Suppressor macrophage (primary cell): ENCODE data around the gene ZNF335.
"Not testable (repeated sequence)": the region's sequence is repeated elsewhere in the genome, so short reads cannot be mapped to it uniquely, and the experiment has no call there.

Experiments
- DNase-seq, 4 experiments: peaks; one replicate each; pipeline ENCODE4 v3.0.0-alpha.2; 2020 to 2022

ZNF335 gene

GRCh38 chr20:45910670-45911485, 61.1 kb downstream of the ZNF335 start:
- peak; percentile 97 to 99 (median 98) for DNase-seq

GRCh38 chr20:45909817-45910669, 62.0 kb downstream of the ZNF335 start:
- peak; percentile 49 to 74 (median 72) for DNase-seq

- no peak for DNase-seq
These were observed 62.6 kb downstream of the ZNF335 start for GRCh38 chr20:45909336-45909808.

DNA sequence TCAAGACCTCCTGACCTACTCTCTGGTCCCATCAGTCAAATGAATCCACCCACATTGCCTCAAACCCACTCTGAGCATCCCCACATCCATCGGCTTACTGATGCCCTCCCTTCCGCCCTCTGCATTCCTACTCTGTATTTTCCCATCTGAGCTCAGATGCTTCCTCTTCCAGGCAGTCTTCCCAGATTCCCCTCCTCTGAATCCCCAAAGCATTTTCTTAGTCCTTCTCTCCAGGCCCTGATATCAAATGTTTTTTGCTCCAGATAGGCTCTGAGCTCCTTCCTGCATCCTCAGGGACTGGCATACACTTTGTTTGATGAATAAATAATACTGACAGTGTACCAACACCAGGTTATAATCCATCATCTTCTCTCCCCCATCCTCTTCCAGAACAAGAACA, 63.9 kb downstream of the ZNF335 start:
- no peak for DNase-seq

GRCh38 chr20:45907219-45907948, 64.6 kb downstream of the ZNF335 start:
- no peak for DNase-seq

- no peak for DNase-seq
These were observed 66.4 kb downstream of the ZNF335 start for GRCh38 chr20:45905505-45906079.

DNA sequence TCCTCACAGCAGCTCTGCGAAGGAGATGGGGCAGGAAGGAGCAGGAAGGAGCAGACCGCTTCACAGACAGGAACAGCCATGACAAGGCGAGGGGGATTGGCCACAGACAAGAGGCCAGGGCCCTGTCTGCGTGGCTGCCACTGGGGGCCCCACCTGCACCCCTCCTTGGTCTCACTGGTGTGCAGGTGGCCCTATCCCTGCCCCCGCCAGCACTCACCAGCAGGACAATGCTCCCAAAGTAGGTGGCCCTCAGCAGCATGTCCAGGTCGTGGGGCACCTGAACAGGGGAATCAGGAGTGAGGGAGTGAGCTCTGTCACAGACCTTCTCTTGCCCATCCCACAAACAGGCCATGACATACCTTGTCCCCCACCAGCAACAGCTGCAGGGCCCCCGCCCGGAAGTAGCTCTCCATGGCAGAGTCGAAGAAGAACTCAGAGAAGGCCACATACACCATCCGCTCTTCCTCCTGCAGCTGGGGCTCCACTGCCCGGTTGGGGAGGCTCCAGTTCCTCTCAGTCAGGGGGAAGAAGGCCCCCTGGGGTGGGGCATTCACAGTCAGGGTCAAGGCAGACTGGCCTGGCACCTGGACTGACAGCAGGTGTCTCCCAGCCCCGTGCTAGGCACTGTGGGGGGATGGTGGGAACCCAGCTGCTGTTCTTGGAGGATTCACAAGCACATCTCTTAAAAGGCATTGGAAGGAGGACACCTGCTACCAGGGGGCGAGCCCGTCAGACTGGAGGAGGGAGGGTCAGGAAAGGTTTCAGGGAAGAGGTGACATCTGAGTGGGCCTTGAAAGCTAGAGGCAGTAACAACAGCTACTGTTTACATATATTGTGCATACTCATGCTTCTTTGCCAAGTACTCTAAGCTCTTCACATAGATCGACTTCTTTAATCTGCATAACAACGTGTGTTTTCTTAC, 67.2 kb downstream of the ZNF335 start:
- no peak for DNase-seq

GRCh38 chr20:45902199-45902701, 69.8 kb downstream of the ZNF335 start:
- no peak for DNase-seq

DNA sequence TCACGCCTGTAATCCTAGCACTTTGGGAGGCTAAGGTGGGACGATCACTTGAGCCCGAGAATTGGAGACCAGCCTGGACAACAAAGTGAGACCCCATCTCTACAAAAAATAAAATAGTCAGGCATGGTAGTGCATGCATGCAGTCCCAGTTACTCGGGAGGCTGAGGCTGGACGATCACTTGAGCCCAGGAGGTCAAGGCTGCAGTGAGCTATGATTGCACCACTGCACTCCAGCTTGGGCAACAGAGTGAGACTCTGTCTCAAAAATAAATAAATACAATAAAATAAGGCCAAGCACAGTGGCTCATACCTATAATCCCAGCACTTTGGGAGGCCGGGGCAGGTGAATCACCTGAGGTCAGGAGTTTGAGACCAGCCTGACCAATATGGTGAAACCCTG, 70.7 kb downstream of the ZNF335 start:
- DNase-seq = not testable (repeated sequence)

GRCh38 chr20:45899046-45899835, 72.8 kb downstream of the ZNF335 start:
- DNase-seq = no peak
